ENCODE results near the gene P2RY13. TPM values are rescaled to one million over a fixed set of nuclear protein-coding genes. Genes with fewer than 3 reads are reported as not detected.

P2RY13 gene
- total and polyA plus RNA-seq, 2 donors (not counting 1 experiment from before 2014, with no cell fraction given) = 0.92 to 1.0 TPM

GRCh38 chr3:151318313-151318712, 11.0 kb downstream of the P2RY13 start:
- no peak overlapping the region for H3K27ac ChIP-seq (ENCODE audit: low read length in 2 of 2)
- H3K4me1 Mint-ChIP-seq = peaks cover 2% of the 10 kb centered on the region
- no peak overlapping the region for H3K4me3 ChIP-seq (ENCODE audit: control extremely low read depth in 1 of 5, extremely low read depth in 1 of 5, insufficient read depth in 1 of 5, low read depth in 2 of 5, low read length in 4 of 5)
- no peaks in the 10 kb centered on the region for H3K79me2 ChIP-seq (ENCODE audit: control insufficient read depth, insufficient read depth, low read length)
- H3K27me3 Mint-ChIP-seq = no peaks in the 10 kb centered on the region
- TF ChIP-seq CTCF (IDR thresholded peaks at IDR 0.05) (no peak), EZH2 (IDR thresholded peaks at IDR 0.05; ENCODE audit: borderline replicate concordance, insufficient read depth, low read depth, low read length, poor library complexity, severe bottlenecking) (no peak)
- no peaks in the 10 kb centered on the region for H4K20me1 ChIP-seq (ENCODE audit: control insufficient read depth, insufficient read depth, low read length, poor library complexity, severe bottlenecking)
- no peak overlapping the region for H3K4me2 ChIP-seq (replicated peaks; ENCODE audit: low read depth, low read length, poor library complexity, severe bottlenecking)
- POLR2A ChIA-PET = no interaction called here
- H3K4me1 ChIP-seq (ENCODE audit: control insufficient read depth in 2 of 2, insufficient read depth in 2 of 2, low read length in 2 of 2) = no peaks in the 10 kb centered on the region
- no peak for ATAC-seq (ENCODE audit: low read depth)
- H3K9me3 Mint-ChIP-seq (ENCODE audit: insufficient read depth) = no peaks in the 10 kb centered on the region
- H3K9me3 ChIP-seq (ENCODE audit: control extremely low read depth in 1 of 3, control insufficient read depth in 2 of 3, insufficient read depth in 1 of 3, low read length in 2 of 3) = no peaks in the 10 kb centered on the region
- no peaks in the 10 kb centered on the region for H3K36me3 ChIP-seq (replicated peaks in 1 of 2; ENCODE audit: control extremely low read depth in 1 of 2, control insufficient read depth in 1 of 2, extremely low read depth in 1 of 2, insufficient read depth in 2 of 2, low read length in 1 of 2)
- H2AFZ ChIP-seq (ENCODE audit: insufficient read depth, low read depth, low read length, poor library complexity, severe bottlenecking) = no peak overlapping the region
- no peak overlapping the region for H3K9ac ChIP-seq (ENCODE audit: low read length)
- no peak overlapping the region for H3K4me3 Mint-ChIP-seq
- intact Hi-C loops (cut with micrococcal nuclease) = no loop called here
- no peaks in the 10 kb centered on the region for H3K27me3 ChIP-seq (replicated peaks in 1 of 4; ENCODE audit: control extremely low read depth in 1 of 4, control insufficient read depth in 3 of 4, insufficient read depth in 4 of 4, low read length in 3 of 4)
- DNase-seq = no peak
- CTCF ChIA-PET = interaction anchor here (1.0 kb wide), 1 partner anchor 10 kb away, joined by 3 read pairs; no protein-coding TSS in a partner anchor
- H3K27ac Mint-ChIP-seq = no peak overlapping the region

GRCh38 chr3:151316267-151316991, 12.9 kb downstream of the P2RY13 start, which contains the start of gene GPR87:
Gene GPR87 (minus strand): TSS chr3:151316820. CDS start chr3:151300100, 16,720 bp downstream.
- Histone ChIP-seq H4K20me1 (ENCODE audit: control insufficient read depth, insufficient read depth, low read length, poor library complexity, severe bottlenecking) (no peaks in the 10 kb centered on the region), H2AFZ (ENCODE audit: insufficient read depth, low read depth, low read length, poor library complexity, severe bottlenecking) (no peak within 1 kb of the TSS), H3K9me3 (ENCODE audit: control extremely low read depth in 1 of 3, control insufficient read depth in 2 of 3, insufficient read depth in 1 of 3, low read length in 2 of 3) (no peaks in the 10 kb centered on the region), H3K9ac (ENCODE audit: low read length) (no peak within 1 kb of the TSS), H3K4me3 (ENCODE audit: control extremely low read depth in 1 of 5, extremely low read depth in 1 of 5, insufficient read depth in 1 of 5, low read depth in 2 of 5, low read length in 4 of 5) (no peak within 1 kb of the TSS), H3K79me2 (ENCODE audit: control insufficient read depth, insufficient read depth, low read length) (no peaks in the 10 kb centered on the region), H3K4me1 (ENCODE audit: control insufficient read depth in 2 of 2, insufficient read depth in 2 of 2, low read length in 2 of 2) (no peaks in the 10 kb centered on the region), H3K4me2 (replicated peaks; ENCODE audit: low read depth, low read length, poor library complexity, severe bottlenecking) (no peak within 1 kb of the TSS), H3K27ac (ENCODE audit: low read length in 2 of 2) (no peak within 1 kb of the TSS), H3K36me3 (replicated peaks in 1 of 2; ENCODE audit: control extremely low read depth in 1 of 2, control insufficient read depth in 1 of 2, extremely low read depth in 1 of 2, insufficient read depth in 2 of 2, low read length in 1 of 2) (no peaks in the 10 kb centered on the region), H3K27me3 (replicated peaks in 1 of 4; ENCODE audit: control extremely low read depth in 1 of 4, control insufficient read depth in 3 of 4, insufficient read depth in 4 of 4, low read length in 3 of 4) (no peaks in the 10 kb centered on the region)
- no peak within 1 kb of the TSS for H3K27ac Mint-ChIP-seq
- POLR2A ChIA-PET = no interaction called here
- 80% methylated on average over 1 of the region's 7 CpGs for WGBS (ENCODE audit: insufficient coverage)
- H3K9me3 Mint-ChIP-seq (ENCODE audit: insufficient read depth) = no peaks in the 10 kb centered on the region
- DNase-seq = no peak
- H3K27me3 Mint-ChIP-seq = no peaks in the 10 kb centered on the region
- CTCF ChIA-PET = interaction anchor here (1.0 kb wide), 1 partner anchor 10 kb away, joined by 3 read pairs; no protein-coding TSS in a partner anchor
- H3K4me3 Mint-ChIP-seq = no peak within 1 kb of the TSS
- intact Hi-C loops (cut with micrococcal nuclease) = no loop called here
- no peaks in the 10 kb centered on the region for H3K4me1 Mint-ChIP-seq
- no peak for ATAC-seq (ENCODE audit: low read depth)
- TF ChIP-seq EZH2 (IDR thresholded peaks at IDR 0.05; ENCODE audit: borderline replicate concordance, insufficient read depth, low read depth, low read length, poor library complexity, severe bottlenecking) (no peak), CTCF (IDR thresholded peaks at IDR 0.05) (no peak)

Data from B cell (primary cell).